ENCODE data around the gene SULT4A1. TPM values are rescaled to one million over a fixed set of nuclear protein-coding genes. Genes with fewer than 3 reads are reported as not detected.

Gene SULT4A1
- total and polyA plus RNA-seq, 2 of the 8 experiments (the other 6 are each of a cell fraction or from before 2014, with no cell fraction given), result 9.1 to 11.8 TPM

DNA sequence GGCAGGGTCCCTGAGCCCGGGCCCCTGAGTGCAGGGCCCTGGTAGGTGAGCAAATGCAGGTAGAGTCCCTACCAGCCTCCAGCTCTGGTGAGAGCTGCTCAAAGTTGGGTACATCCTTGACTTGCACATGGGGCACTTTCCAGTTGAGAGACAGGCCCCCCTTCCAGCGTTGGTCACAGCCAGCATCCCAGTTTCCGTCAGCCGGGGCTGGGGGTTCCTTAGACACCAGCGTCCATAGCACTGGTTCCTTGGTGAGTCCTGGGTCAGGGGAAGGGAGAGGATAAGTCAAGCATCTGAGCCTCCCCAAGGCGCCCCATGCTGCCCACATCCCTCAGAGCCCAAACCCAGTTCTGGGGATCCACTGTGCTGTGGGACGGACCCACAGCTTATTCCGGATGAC lies 23.9 kb upstream of the SULT4A1 start:
- Histone ChIP-seq H3K79me2 (ENCODE audit: control insufficient read depth in 1 of 2, insufficient read depth in 2 of 2, low read length in 2 of 2) (no peaks in the 10 kb centered on the region), H2BK20ac (ENCODE audit: low read length) (no peak overlapping the region), H3K23ac (ENCODE audit: insufficient read length) (no peak overlapping the region), H3K27ac (ENCODE audit: low read depth, low read length) (no peak overlapping the region), H3K23me2 (ENCODE audit: low read depth, low read length) (peaks cover 4% of the 10 kb centered on the region; the same call in 1 of the 2 replicates), H2BK120ac (replicated peaks; ENCODE audit: low read depth, low read length) (no peak overlapping the region), H2AFZ (ENCODE audit: low read length) (no peak overlapping the region), H3K9ac (replicated peaks in 1 of 4; ENCODE audit: extremely low read depth in 1 of 4, low read depth in 3 of 4, low read length in 3 of 4) (no peak overlapping the region), H3K79me1 (ENCODE audit: low read depth, low read length) (no peaks in the 10 kb centered on the region), H3K4me2 (ENCODE audit: insufficient read depth in 1 of 2, low read depth in 2 of 2, low read length in 2 of 2) (no peak overlapping the region), H3K14ac (ENCODE audit: insufficient read length) (no peak overlapping the region), H3K56ac (replicated peaks; ENCODE audit: insufficient read length, low read depth, low read length) (no peak overlapping the region), H2BK12ac (ENCODE audit: low read depth, low read length) (no peak overlapping the region), H2BK5ac (ENCODE audit: low read depth, low read length) (no peak overlapping the region), H4K91ac (replicated peaks; ENCODE audit: insufficient read length, low read length) (no peak overlapping the region), H3K9me3 (ENCODE audit: insufficient read depth in 2 of 2, low read depth in 1 of 2, low read length in 1 of 2) (no peaks in the 10 kb centered on the region), H3K4me3 (ENCODE audit: extremely low read depth in 1 of 4, insufficient read depth in 2 of 4, low read depth in 3 of 4, low read length in 4 of 4) (no peak overlapping the region), H3K4me1 (replicated peaks in 1 of 4; ENCODE audit: control insufficient read depth in 3 of 4, insufficient read depth in 4 of 4, low read length in 3 of 4) (peaks cover 0 to 10% (median 6%) of the 10 kb centered on the region in 4 experiments; a peak in 5 of 7 replicates), H4K8ac (ENCODE audit: extremely low read depth, insufficient read depth, low read length) (no peak overlapping the region), H3K18ac (ENCODE audit: extremely low read depth, low read length) (no peak overlapping the region), H4K20me1 (replicated peaks in 1 of 2; ENCODE audit: control insufficient read depth in 1 of 2, insufficient read depth in 2 of 2, low read length in 2 of 2) (peaks cover 3 to 13% of the 10 kb centered on the region in 2 experiments), H3K27me3 (replicated peaks in 1 of 4; ENCODE audit: control insufficient read depth in 3 of 4, extremely low read depth in 1 of 4, insufficient read depth in 3 of 4, low read length in 3 of 4) (peaks cover 0 to 4% (median 1%) of the 10 kb centered on the region in 4 experiments; a peak in 3 of 7 replicates), H2BK15ac (ENCODE audit: low read length) (no peak overlapping the region), H3K4ac (replicated peaks; ENCODE audit: insufficient read length, low read depth, low read length) (no peak overlapping the region), H3K36me3 (ENCODE audit: control insufficient read depth in 2 of 4, insufficient read depth in 4 of 4, low read length in 3 of 4) (0 out of 8 replicates have a peak, but pooled peaks cover 0 to 2% (median 0%) of the 10 kb centered on the region in 4 experiments), H4K5ac (ENCODE audit: insufficient read length, low read depth, low read length) (no peak overlapping the region), H2AK5ac (ENCODE audit: low read depth, low read length) (no peak overlapping the region)
- DNase-seq (ENCODE audit: low read depth in 1 of 2, low spot score in 2 of 2) (no peak), FAIRE-seq (no peak)
- ChIA-PET CTCF (ENCODE audit: partially characterized antibody) (interaction anchor here (0.8 to 7.5 kb wide), 7 partner anchors 14 to 371 kb away, joined by 3 to 226 read pairs (median 3); partner anchors contain the start of gene PNPLA5), POLR2A (ENCODE audit: partially characterized antibody) (interaction anchor here (1.1 kb wide), 1 partner anchor 14 kb away, joined by 3 read pairs; no protein-coding TSS in a partner anchor)
- 76% methylated on average over 8 of the region's 8 CpGs; no CpG with 5 or more reads in 1 of the 2 experiments for WGBS, 2 experiments (ENCODE audit: extremely low coverage in 1 of 2, insufficient coverage in 1 of 2, insufficient read length in 1 of 2, insufficient replicate concordance in 2 of 2, low coverage in 1 of 2, low lambda C conversion rate in 2 of 2, missing lambda C conversion rate in 1 of 2)
- TF ChIP-seq, protein P1, sequence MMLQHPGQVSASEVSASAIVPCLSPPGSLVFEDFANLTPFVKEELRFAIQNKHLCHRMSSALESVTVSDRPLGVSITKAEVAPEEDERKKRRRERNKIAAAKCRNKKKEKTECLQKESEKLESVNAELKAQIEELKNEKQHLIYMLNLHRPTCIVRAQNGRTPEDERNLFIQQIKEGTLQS (IDR thresholded peaks at IDR 0.05; ENCODE audit: insufficient read depth, low read depth, low read length), result no peak
- TF ChIP-seq EP300 (IDR thresholded peaks at IDR 0.05; ENCODE audit: borderline replicate concordance in 1 of 2, low read depth in 2 of 2, low read length in 2 of 2) (no peak), HDAC2 (IDR thresholded peaks at IDR 0.05; ENCODE audit: borderline replicate concordance in 1 of 2, low read depth in 2 of 2, low read length in 2 of 2) (no peak), SIRT6 (IDR thresholded peaks at IDR 0.05; ENCODE audit: low read length) (no peak), GABPA (IDR thresholded peaks at IDR 0.05; ENCODE audit: borderline replicate concordance, insufficient read depth, low read length) (no peak), SP2 (IDR thresholded peaks at IDR 0.05; ENCODE audit: low read length) (no peak), RBBP5 (IDR thresholded peaks at IDR 0.05; ENCODE audit: borderline replicate concordance, low read depth, low read length) (no peak), SP4 (IDR thresholded peaks at IDR 0.05; ENCODE audit: low read length) (no peak), SIN3A (conservative IDR thresholded peaks at IDR 0.05 in 1 of 2, IDR thresholded peaks at IDR 0.05 in 1 of 2; ENCODE audit: low read depth in 1 of 2, low read length in 2 of 2) (no peak)
- TF ChIP-seq, protein P2, sequence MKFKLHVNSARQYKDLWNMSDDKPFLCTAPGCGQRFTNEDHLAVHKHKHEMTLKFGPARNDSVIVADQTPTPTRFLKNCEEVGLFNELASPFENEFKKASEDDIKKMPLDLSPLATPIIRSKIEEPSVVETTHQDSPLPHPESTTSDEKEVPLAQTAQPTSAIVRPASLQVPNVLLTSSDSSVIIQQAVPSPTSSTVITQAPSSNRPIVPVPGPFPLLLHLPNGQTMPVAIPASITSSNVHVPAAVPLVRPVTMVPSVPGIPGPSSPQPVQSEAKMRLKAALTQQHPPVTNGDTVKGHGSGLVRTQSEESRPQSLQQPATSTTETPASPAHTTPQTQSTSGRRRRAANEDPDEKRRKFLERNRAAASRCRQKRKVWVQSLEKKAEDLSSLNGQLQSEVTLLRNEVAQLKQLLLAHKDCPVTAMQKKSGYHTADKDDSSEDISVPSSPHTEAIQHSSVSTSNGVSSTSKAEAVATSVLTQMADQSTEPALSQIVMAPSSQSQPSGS (IDR thresholded peaks at IDR 0.05; ENCODE audit: low read length), result no peak
